Testis (tissue), 3 donors: Measurements from ENCODE around the gene AMY2B. TPM values are rescaled to one million over a fixed set of nuclear protein-coding genes. Genes with fewer than 3 reads are reported as not detected.
"Not testable (repeated sequence)": the region's sequence is repeated elsewhere in the genome, so short reads cannot be mapped to it uniquely, and the experiment has no call there.

Experiments
- DNase-seq: peaks from one replicate; pipeline ENCODE4 v3.0.0-alpha.2; 2019
- H3K27ac ChIP-seq, 2 donors: fragments of 200-600 bp; sonication (generic); one replicate each; pipeline ENCODE4 v1.5.1; 2019
- H3K27me3 ChIP-seq: fragments of 200-600 bp; sonication (generic); one replicate; pipeline ENCODE4 v1.5.1; 2019
- H3K36me3 ChIP-seq: fragments of 200-600 bp; sonication (generic); one replicate; pipeline ENCODE4 v1.5.1; 2017; ENCODE audit warnings: low read depth; ENCODE audit errors: missing control alignments
- H3K4me1 ChIP-seq: fragments of 200-600 bp; sonication (generic); one replicate; pipeline ENCODE4 v1.5.1; 2019
- H3K4me3 ChIP-seq, 2 donors: fragments of 200-600 bp; sonication (generic); one replicate each; pipeline ENCODE4 v1.5.1; 2017 to 2019
- H3K9me3 ChIP-seq: fragments of 200-600 bp; sonication (generic); one replicate; pipeline ENCODE4 v1.5.1; 2017
- POLR2A ChIP-seq: fragments of 450-650 bp; IDR thresholded peaks from one replicate; pipeline ENCODE4 v1.6.1; 2017; ENCODE audit warnings: antibody characterized with exemption, mild to moderate bottlenecking, moderate library complexity
- WGBS, 2 donors: methylation state at CpG; one replicate each; pipeline ENCODE4 v1.1.5; 2018; 5-methylcytosine and 5-hydroxymethylcytosine counted together
- intact Hi-C: fragments of 100-400 bp; cut with DNase I; formaldehyde crosslinking; loops from one replicate; pipeline ENCODE4 v1.15.1; 2023; ENCODE audit warnings: low total_unique reads
- polyA plus RNA-seq: library from polyadenylated mRNA; stranded (reverse); fragments of 350-450 nt; fragmentation: Illumina TruSeq; extraction: RNeasy Lipid Tissue Mini Kit (QIAGEN cat#74804); gene quantifications from one replicate; pipeline ENCODE4 v1.2.3, GENCODE V29; 2014; ENCODE audit warnings: low read depth, low replicate concordance; ENCODE audit not compliant: insufficient read depth
- total RNA-seq, 2 donors: library from RNA; depleted of rRNA; stranded (reverse); fragments of >200 nt; gene quantifications; one replicate each; pipeline ENCODE4 v1.2.3, GENCODE V29; 2016
- TF ChIP-seq, protein P1 (sequence below), 3 experiments: fragments of 450-650 bp in 2 of 3; fragments of 200-600 bp in 1 of 3; sonication (generic) in 1 of 3; IDR thresholded peaks; one replicate each; pipeline ENCODE4 v1.5.1; 2016 to 2019; ENCODE audit warnings: antibody characterized with exemption in 3 of 3, mild to moderate bottlenecking in 2 of 3, moderate library complexity in 1 of 3

AMY2B gene
- total and polyA plus RNA-seq, 3 donors from 2014 or later: 6.6 to 19.4 (median 16.0) TPM

DNA sequence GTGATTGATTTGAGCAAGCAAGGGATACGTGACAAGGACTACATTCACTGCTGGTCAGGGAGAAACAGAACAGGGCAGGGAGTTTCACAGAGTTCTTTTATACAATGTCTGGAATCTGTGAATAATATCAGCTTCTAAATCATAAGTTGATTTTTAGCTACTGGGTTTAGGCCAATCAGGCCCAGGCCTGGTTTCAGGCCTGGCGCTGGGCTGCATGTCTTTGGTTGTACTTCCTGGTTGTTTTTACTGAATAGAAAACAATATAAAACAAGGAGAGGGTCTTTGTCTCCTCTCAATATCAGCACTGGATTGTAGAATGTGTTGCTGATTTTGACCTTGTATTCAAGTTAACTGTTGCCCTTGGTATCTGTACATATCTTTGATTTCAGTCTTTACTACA, 45.0 kb downstream of the AMY2B start:
- Histone ChIP-seq H3K4me3 (no peak overlapping the region), H3K4me1 (no peaks in the 10 kb centered on the region), H3K36me3 (no peaks in the 10 kb centered on the region), H3K27me3 (no peaks in the 10 kb centered on the region), H3K27ac (no peak overlapping the region), H3K9me3 (no peaks in the 10 kb centered on the region)
- intact Hi-C loops: no loop called here
- WGBS, 2 donors: 75 to 94% methylated on average over 2 of the region's 2 CpGs
- TF ChIP-seq POLR2A: no peak
- TF ChIP-seq, protein P1, sequence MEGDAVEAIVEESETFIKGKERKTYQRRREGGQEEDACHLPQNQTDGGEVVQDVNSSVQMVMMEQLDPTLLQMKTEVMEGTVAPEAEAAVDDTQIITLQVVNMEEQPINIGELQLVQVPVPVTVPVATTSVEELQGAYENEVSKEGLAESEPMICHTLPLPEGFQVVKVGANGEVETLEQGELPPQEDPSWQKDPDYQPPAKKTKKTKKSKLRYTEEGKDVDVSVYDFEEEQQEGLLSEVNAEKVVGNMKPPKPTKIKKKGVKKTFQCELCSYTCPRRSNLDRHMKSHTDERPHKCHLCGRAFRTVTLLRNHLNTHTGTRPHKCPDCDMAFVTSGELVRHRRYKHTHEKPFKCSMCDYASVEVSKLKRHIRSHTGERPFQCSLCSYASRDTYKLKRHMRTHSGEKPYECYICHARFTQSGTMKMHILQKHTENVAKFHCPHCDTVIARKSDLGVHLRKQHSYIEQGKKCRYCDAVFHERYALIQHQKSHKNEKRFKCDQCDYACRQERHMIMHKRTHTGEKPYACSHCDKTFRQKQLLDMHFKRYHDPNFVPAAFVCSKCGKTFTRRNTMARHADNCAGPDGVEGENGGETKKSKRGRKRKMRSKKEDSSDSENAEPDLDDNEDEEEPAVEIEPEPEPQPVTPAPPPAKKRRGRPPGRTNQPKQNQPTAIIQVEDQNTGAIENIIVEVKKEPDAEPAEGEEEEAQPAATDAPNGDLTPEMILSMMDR (IDR thresholded peaks at IDR 0.05): no peak
- no peak for DNase-seq

DNA sequence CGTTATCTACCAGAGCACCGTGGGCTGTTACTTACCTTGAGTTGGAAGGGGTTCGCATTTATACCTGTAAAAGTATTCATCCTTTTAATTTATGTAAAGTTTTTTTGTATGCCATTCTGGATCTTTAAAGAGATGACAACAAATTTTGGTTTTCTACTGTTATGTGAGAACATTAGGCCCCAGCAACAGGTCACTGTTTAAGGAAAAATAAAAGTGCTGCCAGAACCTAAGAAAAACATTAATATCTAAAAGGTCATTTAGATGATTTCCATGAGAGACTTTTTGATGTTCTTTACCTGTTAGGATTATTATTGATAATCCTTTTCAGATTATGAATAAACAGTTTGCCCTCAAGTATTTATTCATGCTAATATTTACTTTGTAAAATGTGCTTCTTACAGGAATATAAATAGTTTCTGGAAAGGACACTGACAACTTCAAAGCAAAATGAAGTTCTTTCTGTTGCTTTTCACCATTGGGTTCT, 45.6 kb downstream of the AMY2B start, which contains the start of gene AMY2A:
AMY2A (plus strand) TSS at position 434 of the 484 bp plus-strand sequence; CDS start at position 448, 14 bp downstream.
- H3K27me3 ChIP-seq, H3K9me3 ChIP-seq, intact Hi-C loops, H3K4me1 ChIP-seq, H3K4me3 ChIP-seq, DNase-seq, H3K36me3 ChIP-seq, H3K27ac ChIP-seq: not testable (repeated sequence)
- WGBS, 2 donors: 92 to 99% methylated on average over 3 of the region's 3 CpGs

DNA sequence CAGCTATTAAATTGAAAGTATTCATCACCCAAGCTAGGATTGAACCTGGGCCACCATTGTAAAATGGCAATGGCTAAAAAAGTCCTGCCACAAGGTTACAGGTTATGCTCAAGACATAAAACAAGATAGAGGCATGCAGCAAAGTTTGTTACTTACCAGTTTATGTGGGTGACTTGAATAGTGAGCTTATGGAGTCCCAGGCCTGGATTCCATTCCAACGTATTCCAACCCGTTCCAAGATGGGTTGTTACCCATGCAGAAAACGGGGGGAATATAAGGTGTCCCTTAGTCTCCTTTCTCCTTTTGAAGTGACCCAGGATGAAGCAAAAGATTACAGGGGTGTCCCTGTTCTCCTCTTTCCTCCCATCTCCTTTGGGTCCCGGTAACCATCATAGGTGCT, 56.0 kb downstream of the AMY2B start:
- intact Hi-C loops, H3K27ac ChIP-seq, DNase-seq, H3K4me1 ChIP-seq, H3K9me3 ChIP-seq, H3K27me3 ChIP-seq, H3K4me3 ChIP-seq, H3K36me3 ChIP-seq: not testable (repeated sequence)
- WGBS, 2 donors: 78 to 100% methylated on average over 2 to 4 of the region's 4 CpGs

Other genes with a start within 250 kb of the AMY2B start
- gene RNPC3, start 45.9 kb upstream of the AMY2B start, total RNA-seq: 10 to 100 TPM; 48.6 to 62.0 TPM
- 18.7 TPM for gene RNPC3, start 45.9 kb upstream of the AMY2B start, polyA plus RNA-seq
- under 1 TPM; 0.24 to 0.99 TPM for gene AMY2A, start 45.8 kb downstream of the AMY2B start, total RNA-seq
- gene AMY2A, start 45.8 kb downstream of the AMY2B start, polyA plus RNA-seq: 0.63 TPM
- not detected for gene AMY1A, start 84.2 kb downstream of the AMY2B start, total RNA-seq
- gene AMY1A, start 84.2 kb downstream of the AMY2B start, polyA plus RNA-seq: 1.1 TPM
- gene AMY1B, start 124.6 kb downstream of the AMY2B start, total RNA-seq: not detected
- 1.1 TPM for gene AMY1B, start 124.6 kb downstream of the AMY2B start, polyA plus RNA-seq
- 1 to 10 TPM in 1 of 2 donors, under 1 TPM in 1; 0.81 to 1.7 TPM for gene AMY1C, start 178.3 kb downstream of the AMY2B start, total RNA-seq
- gene AMY1C, start 178.3 kb downstream of the AMY2B start, polyA plus RNA-seq: 4.4 TPM